IPS-18c (cell line): ENCODE data around the gene HSPA2.
"Not testable (repeated sequence)": the region's sequence is repeated elsewhere in the genome, so short reads cannot be mapped to it uniquely, and the experiment has no call there.

Experiments used
- H3K4me3 ChIP-seq: 2 replicates; pipeline ENCODE4 v1.7.0; 2013; ENCODE audit warnings: low read depth, mild to moderate bottlenecking, low read length, moderate library complexity; ENCODE audit not compliant: insufficient read depth
- H3K9me3 ChIP-seq: one replicate; pipeline ENCODE4 v1.6.1; 2013; ENCODE audit warnings: mild to moderate bottlenecking, low read length, moderate library complexity; ENCODE audit not compliant: control insufficient read depth, insufficient read depth

HSPA2 gene

GRCh38 chr14:64544607-64545312, 4.2 kb downstream of the HSPA2 start:
- peaks cover 11% of the 10 kb centered on the region for H3K9me3 ChIP-seq
- no peak overlapping the region for H3K4me3 ChIP-seq

GRCh38 chr14:64549016-64549415, 8.5 kb downstream of the HSPA2 start:
- H3K4me3 ChIP-seq: no peak overlapping the region

GRCh38 chr14:64549791-64550620, 9.5 kb downstream of the HSPA2 start, which contains the start of gene PPP1R36:
Gene PPP1R36 (plus strand): TSS chr14:64549961. CDS start chr14:64549998, 37 bp downstream.
- peak within 1 kb of the TSS; percentile 65 for H3K4me3 ChIP-seq
- H3K9me3 ChIP-seq: no peaks in the 10 kb centered on the region

More at GRCh38 chr14:64549016-64549415, 8.5 kb downstream of the HSPA2 start:
- no peaks in the 10 kb centered on the region for H3K9me3 ChIP-seq

GRCh38 chr14:64550621-64551333, 10.2 kb downstream of the HSPA2 start:
- peak overlapping the region; percentile 65 for H3K4me3 ChIP-seq
- no peaks in the 10 kb centered on the region for H3K9me3 ChIP-seq

GRCh38 chr14:64554556-64554955, 14.0 kb downstream of the HSPA2 start:
- H3K9me3 ChIP-seq: no peaks in the 10 kb centered on the region
- H3K4me3 ChIP-seq: no peak overlapping the region

GRCh38 chr14:64556526-64556925, 16.0 kb downstream of the HSPA2 start:
- no peaks in the 10 kb centered on the region for H3K9me3 ChIP-seq
- H3K4me3 ChIP-seq: no peak overlapping the region

GRCh38 chr14:64558216-64558615, 17.7 kb downstream of the HSPA2 start:
- not testable (repeated sequence) for H3K4me3 ChIP-seq, H3K9me3 ChIP-seq

GRCh38 chr14:64561631-64562030, 21.1 kb downstream of the HSPA2 start:
- H3K4me3 ChIP-seq: no peak overlapping the region
- no peaks in the 10 kb centered on the region for H3K9me3 ChIP-seq

GRCh38 chr14:64562436-64562835, 21.9 kb downstream of the HSPA2 start:
- Histone ChIP-seq H3K4me3 (no peak overlapping the region), H3K9me3 (no peaks in the 10 kb centered on the region)

GRCh38 chr14:64563696-64564095, 23.2 kb downstream of the HSPA2 start:
- H3K4me3 ChIP-seq: no peak overlapping the region

GRCh38 chr14:64566651-64567122, 26.1 kb downstream of the HSPA2 start:
- H3K4me3 ChIP-seq: no peak overlapping the region
- H3K9me3 ChIP-seq: no peaks in the 10 kb centered on the region

More at GRCh38 chr14:64563696-64564095, 23.2 kb downstream of the HSPA2 start:
- H3K9me3 ChIP-seq: no peaks in the 10 kb centered on the region

- Histone ChIP-seq H3K9me3 (no peaks in the 10 kb centered on the region), H3K4me3 (no peak overlapping the region)
These were observed 28.6 kb downstream of the HSPA2 start for GRCh38 chr14:64569138-64569631.

- not testable (repeated sequence) for H3K4me3 ChIP-seq, H3K9me3 ChIP-seq
These were observed 29.1 kb downstream of the HSPA2 start for GRCh38 chr14:64569646-64570045.

- no peaks in the 10 kb centered on the region for H3K9me3 ChIP-seq
- no peak overlapping the region for H3K4me3 ChIP-seq
These were observed 32.0 kb downstream of the HSPA2 start for GRCh38 chr14:64572386-64573104.

- Histone ChIP-seq H3K4me3 (no peak overlapping the region), H3K9me3 (no peaks in the 10 kb centered on the region)
These were observed 32.6 kb downstream of the HSPA2 start for GRCh38 chr14:64573109-64573508.

- no peak overlapping the region for H3K4me3 ChIP-seq
- H3K9me3 ChIP-seq: no peaks in the 10 kb centered on the region
These were observed 34.0 kb downstream of the HSPA2 start for GRCh38 chr14:64574371-64575107.
